ENCODE results near the gene FAT1. TPM values are rescaled to one million over a fixed set of nuclear protein-coding genes. Genes with fewer than 3 reads are reported as not detected.

FAT1 gene
- total RNA-seq, 1 experiment from 2014 or later = 92.4 TPM

DNA sequence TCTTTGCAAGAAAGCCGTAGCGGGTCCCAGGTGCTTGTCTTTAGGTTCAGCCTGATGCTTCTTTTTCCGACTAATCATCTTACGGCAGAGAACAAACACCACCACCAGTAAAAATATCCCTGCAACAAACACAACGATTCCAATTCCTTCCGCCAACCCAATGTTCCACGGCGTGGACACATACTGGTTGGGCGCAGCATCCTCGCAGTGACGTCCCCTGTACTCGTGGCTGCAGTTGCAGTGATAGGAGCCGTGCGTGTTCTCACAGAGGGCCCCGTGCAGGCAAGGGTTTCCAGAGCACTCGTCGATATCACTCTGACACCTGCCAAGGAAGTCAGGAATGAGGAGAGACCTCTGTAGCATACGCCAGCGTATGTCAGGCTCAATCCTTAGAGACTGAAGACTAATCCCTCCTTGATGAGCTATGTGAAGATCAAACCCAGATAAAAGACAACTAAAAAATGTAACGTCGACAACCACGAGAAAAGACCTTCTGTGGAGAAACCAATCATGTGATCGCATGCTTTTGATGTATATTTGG is 126.7 kb downstream of the FAT1 start:
- Histone ChIP-seq H3K4me1 (ENCODE audit: insufficient read depth, low read length) (no peaks in the 10 kb centered on the region), H3K27me3 (ENCODE audit: low read length) (no peaks in the 10 kb centered on the region), H3K4me2 (ENCODE audit: low read length) (no peak overlapping the region), H3K27ac (ENCODE audit: low read length) (no peak overlapping the region), H3K9ac (ENCODE audit: low read length) (no peak overlapping the region), H3F3A (ENCODE audit: low read length, unreplicated experiment) (no peaks in the 10 kb centered on the region), H4K20me1 (ENCODE audit: low read length) (no peaks in the 10 kb centered on the region), H3K4me3 (ENCODE audit: low read length) (no peak overlapping the region), H2AFZ (ENCODE audit: low read length) (no peak overlapping the region), H3K79me2 (ENCODE audit: low read length) (no peaks in the 10 kb centered on the region), H3K36me3 (ENCODE audit: low read depth, low read length) (peaks cover 18% of the 10 kb centered on the region; the same call in 1 of the 2 replicates), H3K9me3 (ENCODE audit: low read length) (no peaks in the 10 kb centered on the region), H3K9me2 (replicated peaks; ENCODE audit: low read length) (no peaks in the 10 kb centered on the region)
- BruUV-seq (replicated peaks) = no TSS peak
- ChIA-PET CTCF (no interaction called here), POLR2A (ENCODE audit: unreplicated experiment) (no interaction called here)
- intact Hi-C loops (cut with micrococcal nuclease) = no loop called here
- TF ChIP-seq EZH2 (IDR thresholded peaks at IDR 0.05; ENCODE audit: low read length, unreplicated experiment) (no peak), EZH2phosphoT487 (IDR thresholded peaks at IDR 0.05; ENCODE audit: borderline replicate concordance, low read length) (no peak)
- TF ChIP-seq, protein P1, sequence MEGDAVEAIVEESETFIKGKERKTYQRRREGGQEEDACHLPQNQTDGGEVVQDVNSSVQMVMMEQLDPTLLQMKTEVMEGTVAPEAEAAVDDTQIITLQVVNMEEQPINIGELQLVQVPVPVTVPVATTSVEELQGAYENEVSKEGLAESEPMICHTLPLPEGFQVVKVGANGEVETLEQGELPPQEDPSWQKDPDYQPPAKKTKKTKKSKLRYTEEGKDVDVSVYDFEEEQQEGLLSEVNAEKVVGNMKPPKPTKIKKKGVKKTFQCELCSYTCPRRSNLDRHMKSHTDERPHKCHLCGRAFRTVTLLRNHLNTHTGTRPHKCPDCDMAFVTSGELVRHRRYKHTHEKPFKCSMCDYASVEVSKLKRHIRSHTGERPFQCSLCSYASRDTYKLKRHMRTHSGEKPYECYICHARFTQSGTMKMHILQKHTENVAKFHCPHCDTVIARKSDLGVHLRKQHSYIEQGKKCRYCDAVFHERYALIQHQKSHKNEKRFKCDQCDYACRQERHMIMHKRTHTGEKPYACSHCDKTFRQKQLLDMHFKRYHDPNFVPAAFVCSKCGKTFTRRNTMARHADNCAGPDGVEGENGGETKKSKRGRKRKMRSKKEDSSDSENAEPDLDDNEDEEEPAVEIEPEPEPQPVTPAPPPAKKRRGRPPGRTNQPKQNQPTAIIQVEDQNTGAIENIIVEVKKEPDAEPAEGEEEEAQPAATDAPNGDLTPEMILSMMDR (conservative IDR thresholded peaks at IDR 0.05; ENCODE audit: low read depth, low read length) = no peak
- DNase-seq (no peak), ATAC-seq (no peak)

DNA sequence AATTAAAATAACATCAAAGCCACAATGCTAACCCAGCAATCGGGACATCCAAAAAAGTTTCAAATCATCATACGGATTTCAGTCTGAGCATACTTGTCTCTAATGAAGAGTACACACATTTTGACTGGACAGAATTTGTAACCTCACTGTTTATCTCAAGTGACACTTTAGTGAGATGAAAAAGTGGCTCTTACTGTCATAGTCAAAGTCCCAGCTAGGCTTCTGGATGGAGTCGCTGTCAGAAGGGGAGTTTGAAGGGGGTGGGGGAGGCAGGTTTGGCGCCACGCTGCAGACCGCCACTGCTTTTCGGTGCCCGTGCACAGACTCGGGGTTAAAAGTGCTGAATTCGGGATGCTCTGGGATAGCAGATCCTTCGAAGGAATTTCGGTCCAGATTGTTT is 127.3 kb downstream of the FAT1 start:
- CTCF ChIA-PET = no interaction called here
- Histone ChIP-seq H3K9me3 (ENCODE audit: low read length) (no peaks in the 10 kb centered on the region), H4K20me1 (ENCODE audit: low read length) (no peaks in the 10 kb centered on the region), H3K9ac (ENCODE audit: low read length) (no peak overlapping the region), H3F3A (ENCODE audit: low read length, unreplicated experiment) (no peaks in the 10 kb centered on the region), H3K27me3 (ENCODE audit: low read length) (no peaks in the 10 kb centered on the region), H3K9me2 (replicated peaks; ENCODE audit: low read length) (no peaks in the 10 kb centered on the region), H2AFZ (ENCODE audit: low read length) (no peak overlapping the region), H3K79me2 (ENCODE audit: low read length) (no peaks in the 10 kb centered on the region), H3K4me1 (ENCODE audit: insufficient read depth, low read length) (no peaks in the 10 kb centered on the region), H3K36me3 (ENCODE audit: low read depth, low read length) (peaks cover 18% of the 10 kb centered on the region; the same call in 1 of the 2 replicates), H3K27ac (ENCODE audit: low read length) (no peak overlapping the region), H3K4me3 (ENCODE audit: low read length) (no peak overlapping the region), H3K4me2 (ENCODE audit: low read length) (no peak overlapping the region)
- intact Hi-C loops (cut with micrococcal nuclease) = no loop called here
- no peak for DNase-seq
- BruUV-seq (replicated peaks) = no TSS peak
- ATAC-seq = no peak
- POLR2A ChIA-PET (ENCODE audit: unreplicated experiment) = no interaction called here
- TF ChIP-seq, protein P1 (conservative IDR thresholded peaks at IDR 0.05; ENCODE audit: low read depth, low read length) = no peak
- TF ChIP-seq EZH2 (IDR thresholded peaks at IDR 0.05; ENCODE audit: low read length, unreplicated experiment) = no peak
- TF ChIP-seq EZH2phosphoT487 (IDR thresholded peaks at IDR 0.05; ENCODE audit: borderline replicate concordance, low read length) = no peak

DNA sequence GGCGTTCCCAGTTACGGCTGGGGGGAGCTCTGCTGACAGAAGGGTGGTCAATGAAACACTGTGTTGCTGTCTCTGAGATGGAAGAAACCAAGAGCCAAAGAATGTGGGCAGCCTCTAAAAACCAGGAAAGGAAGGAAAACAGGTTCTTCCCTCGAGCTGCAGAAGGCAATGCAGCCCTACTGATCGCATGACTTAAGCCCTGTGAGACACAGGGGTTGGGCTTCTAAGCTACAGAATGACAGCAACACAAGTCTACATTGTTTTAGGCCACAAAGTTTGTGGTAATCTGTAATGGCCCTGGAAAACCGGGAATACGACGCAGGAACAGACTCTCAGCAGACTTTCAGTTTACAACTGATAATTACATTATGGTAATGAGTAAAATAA is 130.1 kb downstream of the FAT1 start:
- H2AFZ ChIP-seq (ENCODE audit: low read length) = no peak overlapping the region
- H3K27me3 ChIP-seq (ENCODE audit: low read length) = no peaks in the 10 kb centered on the region
- H3K4me1 ChIP-seq (ENCODE audit: insufficient read depth, low read length) = no peaks in the 10 kb centered on the region
- no peak for DNase-seq
- no peaks in the 10 kb centered on the region for H3K79me2 ChIP-seq (ENCODE audit: low read length)
- no peak overlapping the region for H3K9ac ChIP-seq (ENCODE audit: low read length)
- H3K27ac ChIP-seq (ENCODE audit: low read length) = no peak overlapping the region
- ChIA-PET CTCF (no interaction called here), POLR2A (ENCODE audit: unreplicated experiment) (no interaction called here)
- ATAC-seq = no peak
- no peaks in the 10 kb centered on the region for H3K9me3 ChIP-seq (ENCODE audit: low read length)
- TF ChIP-seq EZH2phosphoT487 (IDR thresholded peaks at IDR 0.05; ENCODE audit: borderline replicate concordance, low read length) (no peak), EZH2 (IDR thresholded peaks at IDR 0.05; ENCODE audit: low read length, unreplicated experiment) (no peak)
- TF ChIP-seq, protein P1 (conservative IDR thresholded peaks at IDR 0.05; ENCODE audit: low read depth, low read length) = no peak
- intact Hi-C loops (cut with micrococcal nuclease) = no loop called here
- H3K4me2 ChIP-seq (ENCODE audit: low read length) = no peak overlapping the region
- no peak overlapping the region for H3K4me3 ChIP-seq (ENCODE audit: low read length)
- H3K36me3 ChIP-seq (ENCODE audit: low read depth, low read length) = peaks cover 14% of the 10 kb centered on the region; the same call in 1 of the 2 replicates
- no peaks in the 10 kb centered on the region for H3F3A ChIP-seq (ENCODE audit: low read length, unreplicated experiment)
- no peaks in the 10 kb centered on the region for H3K9me2 ChIP-seq (replicated peaks; ENCODE audit: low read length)
- no TSS peak for BruUV-seq (replicated peaks)
- no peaks in the 10 kb centered on the region for H4K20me1 ChIP-seq (ENCODE audit: low read length)

All from PC-3 (cell line).